AG10803 (cell line): ENCODE results near the gene RTEL1.
A peak's percentile ranks its signal among the peaks of the same experiment; 100 is the strongest.
"Not testable (repeated sequence)": the region's sequence is repeated elsewhere in the genome, so short reads cannot be mapped to it uniquely, and the experiment has no call there.

Experiments used
- DNase-seq: peaks from one replicate; pipeline ENCODE4 v3.0.0; 2010; ENCODE audit warnings: low read depth
- H3K4me3 ChIP-seq: 2 replicates; pipeline ENCODE4 v1.5.1; 2011; ENCODE audit warnings: mild to moderate bottlenecking, low read length, control low read depth
- TF ChIP-seq, protein P1 (sequence below): conservative IDR thresholded peaks from 2 replicates; pipeline ENCODE4 v1.5.1; 2011; ENCODE audit warnings: mild to moderate bottlenecking, low read length, control low read depth, inconsistent platforms

Gene RTEL1, protein sequence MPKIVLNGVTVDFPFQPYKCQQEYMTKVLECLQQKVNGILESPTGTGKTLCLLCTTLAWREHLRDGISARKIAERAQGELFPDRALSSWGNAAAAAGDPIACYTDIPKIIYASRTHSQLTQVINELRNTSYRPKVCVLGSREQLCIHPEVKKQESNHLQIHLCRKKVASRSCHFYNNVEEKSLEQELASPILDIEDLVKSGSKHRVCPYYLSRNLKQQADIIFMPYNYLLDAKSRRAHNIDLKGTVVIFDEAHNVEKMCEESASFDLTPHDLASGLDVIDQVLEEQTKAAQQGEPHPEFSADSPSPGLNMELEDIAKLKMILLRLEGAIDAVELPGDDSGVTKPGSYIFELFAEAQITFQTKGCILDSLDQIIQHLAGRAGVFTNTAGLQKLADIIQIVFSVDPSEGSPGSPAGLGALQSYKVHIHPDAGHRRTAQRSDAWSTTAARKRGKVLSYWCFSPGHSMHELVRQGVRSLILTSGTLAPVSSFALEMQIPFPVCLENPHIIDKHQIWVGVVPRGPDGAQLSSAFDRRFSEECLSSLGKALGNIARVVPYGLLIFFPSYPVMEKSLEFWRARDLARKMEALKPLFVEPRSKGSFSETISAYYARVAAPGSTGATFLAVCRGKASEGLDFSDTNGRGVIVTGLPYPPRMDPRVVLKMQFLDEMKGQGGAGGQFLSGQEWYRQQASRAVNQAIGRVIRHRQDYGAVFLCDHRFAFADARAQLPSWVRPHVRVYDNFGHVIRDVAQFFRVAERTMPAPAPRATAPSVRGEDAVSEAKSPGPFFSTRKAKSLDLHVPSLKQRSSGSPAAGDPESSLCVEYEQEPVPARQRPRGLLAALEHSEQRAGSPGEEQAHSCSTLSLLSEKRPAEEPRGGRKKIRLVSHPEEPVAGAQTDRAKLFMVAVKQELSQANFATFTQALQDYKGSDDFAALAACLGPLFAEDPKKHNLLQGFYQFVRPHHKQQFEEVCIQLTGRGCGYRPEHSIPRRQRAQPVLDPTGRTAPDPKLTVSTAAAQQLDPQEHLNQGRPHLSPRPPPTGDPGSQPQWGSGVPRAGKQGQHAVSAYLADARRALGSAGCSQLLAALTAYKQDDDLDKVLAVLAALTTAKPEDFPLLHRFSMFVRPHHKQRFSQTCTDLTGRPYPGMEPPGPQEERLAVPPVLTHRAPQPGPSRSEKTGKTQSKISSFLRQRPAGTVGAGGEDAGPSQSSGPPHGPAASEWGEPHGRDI (N-terminal part only)

GRCh38 chr20:63657937-63658748 is at the start of gene RTEL1:
Gene RTEL1, plus strand, starts transcription at chr20:63658312. Its CDS starts 1,091 bp downstream, at chr20:63659403.
- TF ChIP-seq, protein P1, sequence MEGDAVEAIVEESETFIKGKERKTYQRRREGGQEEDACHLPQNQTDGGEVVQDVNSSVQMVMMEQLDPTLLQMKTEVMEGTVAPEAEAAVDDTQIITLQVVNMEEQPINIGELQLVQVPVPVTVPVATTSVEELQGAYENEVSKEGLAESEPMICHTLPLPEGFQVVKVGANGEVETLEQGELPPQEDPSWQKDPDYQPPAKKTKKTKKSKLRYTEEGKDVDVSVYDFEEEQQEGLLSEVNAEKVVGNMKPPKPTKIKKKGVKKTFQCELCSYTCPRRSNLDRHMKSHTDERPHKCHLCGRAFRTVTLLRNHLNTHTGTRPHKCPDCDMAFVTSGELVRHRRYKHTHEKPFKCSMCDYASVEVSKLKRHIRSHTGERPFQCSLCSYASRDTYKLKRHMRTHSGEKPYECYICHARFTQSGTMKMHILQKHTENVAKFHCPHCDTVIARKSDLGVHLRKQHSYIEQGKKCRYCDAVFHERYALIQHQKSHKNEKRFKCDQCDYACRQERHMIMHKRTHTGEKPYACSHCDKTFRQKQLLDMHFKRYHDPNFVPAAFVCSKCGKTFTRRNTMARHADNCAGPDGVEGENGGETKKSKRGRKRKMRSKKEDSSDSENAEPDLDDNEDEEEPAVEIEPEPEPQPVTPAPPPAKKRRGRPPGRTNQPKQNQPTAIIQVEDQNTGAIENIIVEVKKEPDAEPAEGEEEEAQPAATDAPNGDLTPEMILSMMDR, result no peak
- DNase-seq, result peak; percentile 91
- peak within 1 kb of the TSS; percentile 88 for H3K4me3 ChIP-seq

- TF ChIP-seq, protein P1, result no peak
- no peak overlapping the region for H3K4me3 ChIP-seq
- no peak for DNase-seq
Observed at GRCh38 chr20:63610581-63611435, 47.3 kb upstream of the RTEL1 start.

DNA sequence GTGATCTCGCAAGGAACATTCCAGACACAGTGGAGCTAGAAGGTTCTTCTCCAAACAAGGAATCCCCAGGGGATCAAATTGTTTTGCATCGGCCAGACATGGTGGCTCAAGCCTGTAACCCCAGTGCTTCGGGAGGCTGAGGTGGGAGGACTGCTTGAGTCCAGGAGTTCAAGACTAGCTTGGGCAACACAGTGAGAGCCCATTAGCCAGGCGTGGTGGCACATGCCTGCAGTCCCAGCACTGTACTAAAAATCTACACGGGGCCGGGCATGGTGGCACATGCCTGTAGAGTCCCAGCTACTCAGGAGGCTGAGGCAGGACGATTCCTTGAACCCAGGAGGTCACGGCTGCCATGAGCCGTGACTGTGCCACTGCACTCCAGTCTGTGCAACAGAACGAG is 46.5 kb upstream of the RTEL1 start:
- H3K4me3 ChIP-seq, result no peak overlapping the region
- no peak for DNase-seq
- TF ChIP-seq, protein P1, result no peak

GRCh38 chr20:63612276-63612931 is 45.7 kb upstream of the RTEL1 start:
- no peak for DNase-seq
- H3K4me3 ChIP-seq, result no peak overlapping the region
- TF ChIP-seq, protein P1, result no peak

GRCh38 chr20:63613863-63614594 is 44.1 kb upstream of the RTEL1 start:
- not testable (repeated sequence) for H3K4me3 ChIP-seq, DNase-seq
- TF ChIP-seq, protein P1, result peak; percentile 25
